Panc1 (cell line): ENCODE data around the gene CDKL1.

Experiments
- CTCF ChIP-seq: fragments of 450-650 bp; IDR thresholded peaks from 2 replicates; pipeline ENCODE4 v1.5.1; 2017; ENCODE audit warnings: mild to moderate bottlenecking
- SIN3A ChIP-seq: IDR thresholded peaks from 2 replicates; pipeline ENCODE4 v1.6.1; 2012; ENCODE audit warnings: low read depth, mild to moderate bottlenecking, low read length, moderate library complexity, borderline replicate concordance; ENCODE audit not compliant: insufficient read depth

GRCh38 chr14:50345846-50346422 lies 50.7 kb downstream of the CDKL1 start:
- TF ChIP-seq SIN3A (no peak), CTCF (no peak)
